GM18907 (cell line): Measurements from ENCODE around the gene GPER1.
A peak's percentile ranks its signal among the peaks of the same experiment; 100 is the strongest.
"Not testable (repeated sequence)": the region's sequence is repeated elsewhere in the genome, so short reads cannot be mapped to it uniquely, and the experiment has no call there.

Experiments used
- ATAC-seq: cut with Tn5 transposase; IDR thresholded peaks from one replicate; pipeline ENCODE4 v1.9.1; 2021; ENCODE audit warnings: mild to moderate bottlenecking, moderate library complexity; ENCODE audit not compliant: unreplicated experiment

GPER1 gene

GRCh38 chr7:1087952-1088920, at the start of gene GPER1:
GPER1 (plus strand) TSS chr7:1088113; CDS start chr7:1091729, 3,616 bp downstream.
- ATAC-seq, result no peak

DNA sequence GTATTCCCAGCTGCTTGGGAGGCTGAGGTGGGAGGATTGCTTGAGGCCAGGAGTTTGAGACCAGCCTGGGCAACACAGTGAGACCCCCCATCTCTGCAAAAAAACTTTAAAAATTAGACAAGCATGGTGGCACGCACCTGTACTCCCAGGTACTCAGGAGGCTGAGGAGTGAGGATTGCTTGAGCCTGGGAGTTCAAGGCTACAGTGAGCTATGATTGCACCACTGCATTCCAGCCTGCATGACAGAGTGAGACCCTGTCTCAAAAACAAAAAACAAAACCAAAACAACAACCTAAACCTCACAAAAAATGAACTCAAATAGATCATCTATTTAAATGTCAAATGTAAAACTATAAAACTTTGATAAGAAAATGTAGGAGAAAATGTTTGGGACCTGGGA, 47.7 kb upstream of the GPER1 start:
- ATAC-seq, result not testable (repeated sequence)

- no peak for ATAC-seq
Measured at GRCh38 chr7:1040790-1041189, 47.1 kb upstream of the GPER1 start.

- no peak for ATAC-seq
Measured at GRCh38 chr7:1041551-1042491, 46.1 kb upstream of the GPER1 start.

DNA sequence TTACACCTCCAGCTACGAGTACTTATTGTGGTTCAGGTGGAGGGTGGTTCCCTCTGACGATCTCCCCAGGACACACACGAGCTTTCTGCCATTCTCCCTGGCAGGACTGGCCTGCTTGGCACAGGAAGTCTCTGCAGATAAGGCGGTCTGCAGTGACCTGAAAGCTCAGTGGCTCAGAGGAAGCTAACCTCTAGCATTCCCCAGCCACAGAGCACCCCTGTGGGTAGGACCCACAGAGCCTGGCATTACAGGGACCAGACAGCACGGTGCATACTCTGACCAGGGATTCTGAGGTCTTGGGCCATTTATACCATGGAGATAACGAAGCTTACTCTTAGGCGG, 45.5 kb upstream of the GPER1 start:
- no peak for ATAC-seq

GRCh38 chr7:1043552-1044188, 44.2 kb upstream of the GPER1 start:
- ATAC-seq, result no peak

DNA sequence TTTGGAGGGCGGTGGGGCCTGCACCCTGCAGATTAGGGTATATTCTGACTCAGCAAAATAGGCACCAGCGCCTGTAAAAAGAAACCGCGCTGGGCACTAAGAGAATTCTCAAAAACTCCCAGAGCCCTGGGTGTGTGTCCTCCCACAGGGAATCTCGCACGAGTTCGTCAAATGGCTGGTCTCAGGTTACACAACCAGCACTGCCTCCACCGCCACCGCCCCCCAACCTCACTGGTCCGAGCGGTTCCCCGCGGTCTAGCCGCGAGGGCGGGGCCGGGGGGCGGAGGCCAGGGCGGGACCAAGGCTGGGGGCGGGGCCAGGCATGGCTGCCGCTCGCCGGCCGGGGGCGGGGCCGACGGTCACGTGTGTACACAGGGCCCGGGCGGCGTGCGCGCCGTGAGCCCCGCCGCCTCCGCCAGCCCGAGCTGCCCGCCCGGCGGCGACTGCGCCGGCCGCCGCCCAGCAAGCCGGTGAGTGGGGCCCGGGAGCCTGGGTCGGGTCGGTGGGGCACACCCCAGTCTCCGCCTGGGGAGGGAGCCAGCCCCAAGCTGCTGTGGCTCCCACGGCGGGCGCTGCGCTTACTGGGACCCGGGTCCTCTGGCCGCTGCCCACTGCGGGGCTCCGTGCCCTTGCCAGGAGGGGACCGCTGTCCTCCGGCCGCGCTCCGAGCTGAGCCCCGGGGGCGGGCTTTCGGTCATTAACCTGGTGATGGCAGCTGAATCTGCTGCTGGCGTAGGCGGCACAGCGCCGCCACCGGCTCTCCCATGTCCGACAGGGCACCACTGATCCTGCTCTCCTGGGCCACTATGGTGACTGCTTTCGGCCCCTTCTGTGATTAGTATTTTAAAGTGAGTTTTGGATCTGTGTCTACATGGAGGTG, 43.5 kb upstream of the GPER1 start, which contains the start of gene GPR146:
TSS of gene GPR146 (plus strand) at position 358 of the 880 bp plus-strand sequence. CDS start 12,970 bp downstream, outside the sequence.
- peak; percentile 79 for ATAC-seq

GRCh38 chr7:1045069-1046063, 42.5 kb upstream of the GPER1 start:
- no peak for ATAC-seq

DNA sequence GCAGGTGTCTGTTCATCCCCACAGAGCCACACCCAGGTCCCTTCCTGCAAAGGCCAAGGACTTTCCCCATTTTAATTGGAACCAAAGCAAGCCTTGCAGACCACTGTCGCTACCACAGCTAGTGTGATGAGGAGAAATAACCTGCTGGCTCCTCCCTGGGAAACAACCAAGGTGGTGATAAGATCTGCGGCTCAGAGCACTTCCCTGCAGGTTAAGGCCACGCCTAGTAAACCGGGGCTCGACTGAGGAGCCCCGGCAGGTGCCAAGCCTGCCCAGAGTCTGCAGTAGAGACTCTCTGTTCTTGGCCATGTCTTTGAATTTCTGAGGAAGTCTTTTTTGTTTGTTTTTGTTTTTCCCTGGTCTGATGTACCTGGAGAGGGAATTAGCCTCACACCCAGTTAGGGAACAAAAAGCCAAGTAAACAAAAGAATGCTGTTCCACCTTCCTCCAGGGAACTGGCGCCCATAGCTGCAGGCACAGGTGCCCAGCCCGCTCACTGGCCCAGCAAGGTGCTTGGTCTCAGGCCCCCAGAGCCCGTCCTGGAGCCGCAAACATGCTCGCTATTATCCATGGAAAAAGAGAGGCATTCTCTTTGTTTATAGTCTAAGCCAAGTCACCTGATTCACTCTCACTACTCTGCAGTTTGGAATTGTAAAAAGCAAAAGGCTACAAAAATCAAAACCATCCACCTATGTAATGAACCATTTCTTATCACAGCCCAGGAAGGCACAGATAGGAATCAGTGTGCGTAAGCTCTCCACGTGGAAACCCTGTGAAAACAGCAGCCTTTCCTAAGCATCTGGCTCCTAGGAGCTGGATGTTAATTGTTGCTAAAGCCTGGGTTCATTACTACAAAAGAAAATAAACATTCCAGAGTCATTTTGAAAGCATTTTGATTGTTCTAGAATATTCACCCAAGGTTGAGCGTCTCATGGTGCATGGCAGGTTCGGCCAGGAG, 40.9 kb upstream of the GPER1 start:
- no peak for ATAC-seq

DNA sequence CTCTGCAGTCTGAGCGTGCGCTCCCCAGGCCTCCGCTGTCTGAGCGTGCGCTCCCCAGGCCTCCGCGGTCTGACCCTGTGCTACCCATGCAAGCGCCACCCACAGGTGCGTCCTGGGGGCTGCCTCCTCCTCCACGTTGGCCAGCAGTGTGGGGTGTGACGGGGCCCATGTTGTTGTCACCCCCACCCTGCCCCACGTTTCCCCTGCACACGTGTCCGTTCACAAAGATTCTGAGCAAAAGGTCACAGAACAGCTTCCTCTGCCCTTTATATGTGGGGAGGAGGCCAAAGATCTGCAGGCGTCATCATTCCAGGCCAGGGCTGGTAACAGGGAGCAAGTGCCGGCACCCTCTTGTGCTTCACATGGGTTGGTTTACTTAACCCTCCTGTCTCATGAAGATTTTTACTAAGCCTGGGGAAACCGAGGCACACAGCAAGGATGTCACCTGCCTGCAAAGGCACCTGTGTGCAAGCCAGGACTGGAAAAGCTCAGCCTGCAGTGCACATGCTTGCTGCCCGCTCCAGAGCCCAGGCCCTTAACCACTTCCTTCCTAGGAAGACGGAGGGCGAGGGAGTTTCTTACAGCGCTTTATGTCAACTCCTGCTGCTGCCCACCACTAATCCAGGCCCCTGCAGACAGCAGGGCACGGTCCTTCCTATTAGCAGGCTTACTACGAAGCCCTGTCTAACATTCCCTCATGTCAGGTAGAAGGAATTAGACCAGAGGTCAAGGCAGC, 38.7 kb upstream of the GPER1 start:
- ATAC-seq, result no peak

- no peak for ATAC-seq
Measured at GRCh38 chr7:1049801-1050200, 38.1 kb upstream of the GPER1 start.

DNA sequence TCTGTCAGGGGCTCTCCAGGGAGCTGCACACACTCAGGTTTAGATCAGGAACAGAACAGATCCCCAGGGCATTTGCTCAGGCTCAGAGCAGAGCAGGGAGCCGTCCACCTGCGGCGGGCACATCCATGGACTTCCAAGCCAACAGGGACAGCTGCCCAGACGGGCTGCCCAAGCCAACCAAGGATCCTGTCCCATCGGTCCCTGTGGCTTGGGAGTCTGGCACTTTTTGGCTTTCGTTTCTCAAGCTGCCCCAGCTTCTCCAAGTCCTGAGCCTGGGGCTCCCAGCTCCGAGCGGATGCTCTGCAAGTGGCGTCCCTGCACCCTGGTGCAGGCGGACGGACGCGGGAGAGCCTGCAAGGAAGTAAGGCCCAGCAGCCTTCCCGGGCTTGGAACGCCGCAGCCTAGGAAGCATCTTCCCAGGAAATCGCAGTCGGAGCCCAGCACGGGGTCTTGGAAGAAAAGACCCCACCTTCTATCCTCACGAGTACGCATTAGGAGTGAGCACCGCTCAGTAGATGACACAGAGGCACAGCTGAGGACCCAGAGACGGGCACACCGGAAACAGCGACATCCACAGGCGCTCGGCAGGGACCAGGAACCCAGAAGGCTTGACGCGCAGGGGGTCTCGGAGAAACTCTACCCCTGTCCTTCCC, 37.5 kb upstream of the GPER1 start:
- no peak for ATAC-seq

DNA sequence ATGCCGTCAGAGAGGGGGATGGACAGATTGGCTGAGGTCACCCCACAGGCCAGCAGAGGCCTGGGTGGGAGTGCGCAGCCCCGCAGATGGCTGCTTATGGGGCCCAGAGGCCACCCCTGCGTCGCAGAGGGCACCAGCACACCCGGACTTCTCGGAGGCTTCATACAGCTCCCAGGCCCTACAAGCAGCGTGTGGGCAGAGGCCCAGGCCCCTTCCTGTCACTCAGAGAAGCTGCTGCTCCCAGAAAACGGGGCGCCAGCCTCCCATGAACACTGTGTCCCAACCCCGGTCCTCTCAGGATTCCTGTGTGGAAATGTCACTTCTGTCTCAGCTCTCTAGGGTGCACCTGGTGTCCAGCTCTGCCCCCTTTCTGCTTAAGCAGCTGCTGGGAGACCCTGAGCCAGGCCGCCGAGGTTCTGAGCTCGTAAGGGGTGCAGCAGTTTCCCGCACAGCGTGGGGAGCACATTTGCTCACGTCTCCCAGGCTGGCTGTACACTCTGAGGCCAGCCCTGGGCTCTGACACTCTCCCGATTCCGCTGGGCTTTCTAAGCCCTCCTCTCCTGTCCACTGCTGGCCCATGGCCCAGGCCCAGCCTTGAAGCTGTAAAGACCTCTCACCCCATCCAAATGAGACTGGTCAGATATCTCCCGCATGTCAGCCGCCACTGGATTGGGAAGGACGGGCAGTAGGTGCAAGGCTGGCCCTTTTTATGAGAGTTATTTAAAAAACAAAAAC, 36.8 kb upstream of the GPER1 start:
- no peak for ATAC-seq

DNA sequence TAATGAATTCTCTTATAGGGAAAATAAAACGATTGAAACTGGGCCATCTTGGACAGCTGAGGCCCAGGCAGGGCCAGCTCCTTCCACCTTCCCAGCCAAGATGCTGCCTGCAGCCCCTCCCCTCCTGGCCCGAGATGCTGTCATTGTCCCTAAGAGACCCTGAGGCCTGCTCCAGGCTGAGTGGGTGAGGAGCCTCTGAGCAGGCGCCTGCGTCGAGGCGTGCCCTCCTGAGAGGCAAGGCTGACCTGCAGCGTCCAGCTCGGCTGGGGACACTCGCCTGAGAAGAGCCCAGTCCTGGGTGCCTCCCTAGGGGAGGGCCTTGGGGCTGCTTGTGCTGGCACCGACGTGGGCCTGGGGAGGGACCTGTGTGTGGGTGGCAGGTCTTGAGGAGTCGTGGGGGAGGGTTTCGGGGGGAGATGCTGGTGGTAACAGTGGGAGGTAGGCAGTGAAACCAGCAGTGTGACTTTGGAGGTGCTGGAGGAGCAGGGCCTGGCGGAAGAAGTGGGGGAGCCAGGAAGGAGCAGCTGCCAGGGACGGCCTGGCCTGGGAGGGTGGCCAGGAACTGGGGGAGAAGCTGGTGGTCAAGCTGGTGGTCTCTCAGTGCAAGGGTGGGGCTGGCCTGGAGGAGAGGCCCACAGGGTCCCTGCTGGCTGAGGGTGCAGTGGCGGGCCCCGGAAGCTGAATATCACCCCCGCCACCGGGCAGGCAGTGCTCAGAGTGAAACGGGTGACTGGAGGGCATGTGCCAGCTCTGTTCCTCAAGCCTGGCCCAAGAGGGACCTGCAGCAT, 35.7 kb upstream of the GPER1 start:
- no peak for ATAC-seq

DNA sequence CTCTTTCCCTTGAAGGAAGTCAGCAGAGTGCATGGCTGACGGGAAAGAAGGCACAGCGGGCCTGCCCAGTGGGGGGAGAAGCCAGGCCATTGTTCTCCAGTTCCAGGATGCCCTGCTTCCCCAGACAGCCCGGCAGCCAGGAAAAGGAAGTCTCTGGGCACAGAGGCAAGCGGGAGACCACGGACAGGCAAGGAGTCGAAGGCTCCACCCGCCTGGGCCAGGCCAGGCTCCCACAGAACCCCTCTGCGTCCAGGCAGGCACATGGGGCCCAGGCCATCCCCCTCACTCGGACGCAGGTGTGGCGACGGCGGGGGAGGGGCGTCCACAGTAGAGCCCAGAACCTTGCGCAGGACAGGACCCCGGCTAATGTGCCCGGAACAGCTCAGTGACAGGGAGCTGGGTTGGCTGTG, 34.9 kb upstream of the GPER1 start:
- ATAC-seq, result no peak
